IPS DF 19.7 (cell line): ENCODE data around the gene GHRL.

ENCODE experiments used
- DNase-seq: peaks from one replicate; pipeline ENCODE4 v3.0.0-alpha.2; 2013; ENCODE audit warnings: low read depth, low spot score

The GHRL gene

GRCh38 chr3:10327592-10327991, 34.8 kb upstream of the GHRL start:
- no peak for DNase-seq

- no peak for DNase-seq
Measured at GRCh38 chr3:10322352-10322710, 29.6 kb upstream of the GHRL start.

GRCh38 chr3:10321630-10322351, 29.0 kb upstream of the GHRL start:
- DNase-seq = no peak

GRCh38 chr3:10320320-10320677, 27.6 kb upstream of the GHRL start:
- no peak for DNase-seq

GRCh38 chr3:10319804-10320203, 27.1 kb upstream of the GHRL start:
- no peak for DNase-seq

- no peak for DNase-seq
Measured at GRCh38 chr3:10319251-10319650, 26.5 kb upstream of the GHRL start.

- no peak for DNase-seq
Measured at GRCh38 chr3:10317961-10318350, 25.2 kb upstream of the GHRL start.

- no peak for DNase-seq
Measured at GRCh38 chr3:10317311-10317960, 24.7 kb upstream of the GHRL start.

GRCh38 chr3:10315771-10316344, 23.1 kb upstream of the GHRL start:
- no peak for DNase-seq

- DNase-seq = no peak
Measured at GRCh38 chr3:10315101-10315500, 22.4 kb upstream of the GHRL start.

- no peak for DNase-seq
Measured at GRCh38 chr3:10312861-10313260, 20.1 kb upstream of the GHRL start.

- no peak for DNase-seq
Measured at GRCh38 chr3:10312391-10312790, 19.6 kb upstream of the GHRL start.

- no peak for DNase-seq
Measured at GRCh38 chr3:10311710-10312109, 19.0 kb upstream of the GHRL start.

GRCh38 chr3:10310578-10310977, 17.8 kb upstream of the GHRL start:
- DNase-seq = no peak

GRCh38 chr3:10309736-10310135, 17.0 kb upstream of the GHRL start:
- no peak for DNase-seq

GRCh38 chr3:10308678-10309077, 15.9 kb upstream of the GHRL start:
- DNase-seq = no peak

GRCh38 chr3:10306156-10306555, 13.4 kb upstream of the GHRL start:
- DNase-seq = no peak

- DNase-seq = no peak
Measured at GRCh38 chr3:10305331-10305902, 12.7 kb upstream of the GHRL start.

- DNase-seq = no peak
Measured at GRCh38 chr3:10304905-10305304, 12.2 kb upstream of the GHRL start.

- DNase-seq = no peak
Measured at GRCh38 chr3:10303785-10304184, 11.0 kb upstream of the GHRL start.

- DNase-seq = no peak
Measured at GRCh38 chr3:10303105-10303504, 10.4 kb upstream of the GHRL start.

- DNase-seq = no peak
Measured at GRCh38 chr3:10300087-10300486, 7.3 kb upstream of the GHRL start.

- no peak for DNase-seq
Measured at GRCh38 chr3:10299679-10300078, 6.9 kb upstream of the GHRL start.
